Endodermal cell (in vitro differentiated cells): ENCODE measurements around the gene KCNG2. TPM values are rescaled to one million over a fixed set of nuclear protein-coding genes. Genes with fewer than 3 reads are reported as not detected.
A peak's percentile ranks its signal among the peaks of the same experiment; 100 is the strongest.

ENCODE experiments used
- DNase-seq: peaks from one replicate; pipeline ENCODE4 v3.0.0-alpha.2; 2017
- H3K27ac ChIP-seq: 2 replicates; pipeline ENCODE4 v1.5.1; 2013; ENCODE audit warnings: mild to moderate bottlenecking, low read depth, low read length, moderate library complexity
- H3K27me3 ChIP-seq: 2 replicates; pipeline ENCODE4 v1.6.1; 2013; ENCODE audit warnings: mild to moderate bottlenecking, low read length, moderate library complexity; ENCODE audit not compliant: insufficient read depth, control insufficient read depth, poor library complexity, severe bottlenecking
- H3K36me3 ChIP-seq: 2 replicates; pipeline ENCODE4 v1.7.0; 2013; ENCODE audit warnings: mild to moderate bottlenecking, low read length, moderate library complexity; ENCODE audit not compliant: control insufficient read depth, insufficient read depth
- H3K4me1 ChIP-seq: one replicate; pipeline ENCODE4 v1.7.0; 2013; ENCODE audit warnings: low read length; ENCODE audit not compliant: control insufficient read depth, insufficient read depth
- H3K4me3 ChIP-seq: 2 replicates; pipeline ENCODE4 v1.5.1; 2013; ENCODE audit warnings: mild to moderate bottlenecking, low read length, moderate library complexity
- H3K9ac ChIP-seq: 2 replicates; pipeline ENCODE4 v1.6.1; 2013; ENCODE audit warnings: mild to moderate bottlenecking, low read length, moderate library complexity; ENCODE audit not compliant: poor library complexity, severe bottlenecking; ENCODE audit errors: extremely low read depth
- H3K9me3 ChIP-seq: 2 replicates; pipeline ENCODE4 v1.6.1; 2013; ENCODE audit warnings: mild to moderate bottlenecking, low read length, moderate library complexity; ENCODE audit not compliant: control insufficient read depth
- H3K27ac Mint-ChIP-seq: 2 replicates; pipeline ENCODE4 v1.8.0; 2020; ENCODE audit warnings: mixed read lengths
- H3K27me3 Mint-ChIP-seq: 2 replicates; pipeline ENCODE4 v1.8.0; 2021; ENCODE audit warnings: mild to moderate bottlenecking, mixed read lengths; ENCODE audit not compliant: insufficient read depth
- H3K36me3 Mint-ChIP-seq: 2 replicates; pipeline ENCODE4 v1.8.0; 2020; ENCODE audit warnings: low read depth, mixed read lengths
- H3K4me1 Mint-ChIP-seq: 2 replicates; pipeline ENCODE4 v1.8.0; 2020; ENCODE audit warnings: mixed read lengths
- H3K4me3 Mint-ChIP-seq: 2 replicates; pipeline ENCODE4 v1.8.0; 2020; ENCODE audit warnings: mild to moderate bottlenecking, moderate library complexity, mixed read lengths
- H3K9me3 Mint-ChIP-seq: 2 replicates; pipeline ENCODE4 v1.8.0; 2020; ENCODE audit warnings: mild to moderate bottlenecking, mixed read lengths
- CTCF ChIP-seq: fragments of 200-600 bp; sonication (generic); conservative IDR thresholded peaks from 2 replicates; pipeline ENCODE4 v1.5.0; 2021; ENCODE audit warnings: antibody characterized with exemption, mild to moderate bottlenecking
- WGBS, 2 experiments: methylation state at CpG; one replicate each; pipeline versions ENCODE4 v1.1.5 to v1.1.7; 2013; ENCODE audit warnings: missing lambda C conversion rate in 2 of 2, mixed read lengths in 1 of 2; ENCODE audit not compliant: insufficient coverage in 1 of 2, insufficient read length in 1 of 2; 5-methylcytosine and 5-hydroxymethylcytosine counted together
- total RNA-seq, 2 donors: library from RNA; stranded (reverse); fragmentation: NEBNext Ultra II Directional in 1 of 2; extraction: Animal tissue kit (Norgen Biotek cat#: 25700) in 1 of 2; gene quantifications; 2 replicates in 1 of 2; 3 replicates in 1 of 2; pipeline ENCODE4 v1.2.1, GENCODE V29; 2021

KCNG2 gene
- total RNA-seq, 2 donors from 2014 or later, result not detected

- 100% methylated on average over 2 of the region's 2 CpGs; no CpG with 5 or more reads in 1 of the 2 experiments for WGBS, 2 experiments
- Mint-ChIP-seq H3K27ac (no peak overlapping the region), H3K4me1 (peaks cover 12% of the 10 kb centered on the region), H3K4me3 (no peak overlapping the region), H3K36me3 (peaks cover 55% of the 10 kb centered on the region), H3K27me3 (peaks cover 2% of the 10 kb centered on the region), H3K9me3 (peaks cover 46% of the 10 kb centered on the region)
- no peak for TF ChIP-seq CTCF
- DNase-seq, result no peak
- H3K27me3 ChIP-seq, result no peaks in the 10 kb centered on the region
- no peaks in the 10 kb centered on the region for H3K4me1 ChIP-seq
- H3K9ac ChIP-seq, result no peak overlapping the region
- peaks cover 28% of the 10 kb centered on the region for H3K36me3 ChIP-seq
- no peak overlapping the region for H3K27ac ChIP-seq
- peaks cover 50% of the 10 kb centered on the region for H3K9me3 ChIP-seq
- no peak overlapping the region for H3K4me3 ChIP-seq
Measured at GRCh38 chr18:79930020-79930642, 132.4 kb downstream of the KCNG2 start.

- Mint-ChIP-seq H3K36me3 (peaks cover 67% of the 10 kb centered on the region), H3K4me3 (no peak overlapping the region), H3K9me3 (peaks cover 49% of the 10 kb centered on the region), H3K4me1 (peaks cover 12% of the 10 kb centered on the region), H3K27ac (no peak overlapping the region), H3K27me3 (peaks cover 2% of the 10 kb centered on the region)
- Histone ChIP-seq H3K9ac (no peak overlapping the region), H3K36me3 (peaks cover 39% of the 10 kb centered on the region), H3K4me3 (no peak overlapping the region), H3K27me3 (no peaks in the 10 kb centered on the region), H3K9me3 (peaks cover 61% of the 10 kb centered on the region), H3K4me1 (no peaks in the 10 kb centered on the region), H3K27ac (no peak overlapping the region)
- WGBS, 2 experiments, result 92% methylated on average over 2 of the region's 2 CpGs; no CpG with 5 or more reads in 1 of the 2 experiments
- no peak for DNase-seq
- no peak for TF ChIP-seq CTCF
Measured at GRCh38 chr18:79931475-79931874, 133.7 kb downstream of the KCNG2 start.

- 92 to 98% methylated on average over 2 to 3 of the region's 3 CpGs for WGBS, 2 experiments
Measured at GRCh38 chr18:79932907-79933306, 135.2 kb downstream of the KCNG2 start.

More at GRCh38 chr18:79932907-79933306, 135.2 kb downstream of the KCNG2 start:
- H3K4me3 Mint-ChIP-seq, result no peak overlapping the region
- peaks cover 16% of the 10 kb centered on the region for H3K4me1 Mint-ChIP-seq
- H3K9me3 Mint-ChIP-seq, result peaks cover 49% of the 10 kb centered on the region
- H3K4me3 ChIP-seq, result peak overlapping the region; percentile 26
- no peaks in the 10 kb centered on the region for H3K27me3 ChIP-seq
- peaks cover 47% of the 10 kb centered on the region for H3K36me3 ChIP-seq
- peaks cover 75% of the 10 kb centered on the region for H3K36me3 Mint-ChIP-seq
- no peak for TF ChIP-seq CTCF
- no peak overlapping the region for H3K9ac ChIP-seq
- H3K27ac Mint-ChIP-seq, result no peak overlapping the region
- DNase-seq, result no peak
- no peaks in the 10 kb centered on the region for H3K4me1 ChIP-seq
- H3K27ac ChIP-seq, result no peak overlapping the region
- H3K27me3 Mint-ChIP-seq, result peaks cover 2% of the 10 kb centered on the region
- peaks cover 61% of the 10 kb centered on the region for H3K9me3 ChIP-seq
